PC-3 (cell line): Measurements from ENCODE around the gene IQCN. TPM values are rescaled to one million over a fixed set of nuclear protein-coding genes. Genes with fewer than 3 reads are reported as not detected.

Source experiments
- ATAC-seq: fragments of 200-7000 bp; cut with Tn5 transposase; 2 replicates; pipeline ENCODE4 v1.9.1; 2020; ENCODE audit warnings: mild to moderate bottlenecking, moderate library complexity
- BruUV-seq: library from RNA; stranded (reverse); fragments of 400-500 nt; replicated peaks from 2 replicates; lab custom pipeline; 2021; lab: Mats Ljungman, UMichigan
- CTCF ChIA-PET: fragments of 300-600 bp; sonication (Branson Sonifier 250); formaldehyde crosslinking; loops from one replicate; lab custom pipeline; 2022; ENCODE audit warnings: antibody characterized with exemption; lab: Charles Lee
- POLR2A ChIA-PET: fragments of 300-600 bp; sonication (Branson Sonifier 250); formaldehyde crosslinking; loops from one replicate; lab custom pipeline; 2022; ENCODE audit warnings: antibody characterized with exemption; ENCODE audit not compliant: unreplicated experiment; lab: Charles Lee
- DNase-seq: peaks from one replicate; pipeline ENCODE4 v3.0.0-alpha.2; 2015
- H2AFZ ChIP-seq: fragments of 300-600 bp; sonication (generic); 2 replicates; pipeline ENCODE4 v1.6.0; 2016; ENCODE audit warnings: antibody characterized with exemption, low read length
- H3F3A ChIP-seq: fragments of 300-600 bp; sonication (generic); one replicate; pipeline ENCODE4 v1.6.0; 2017; ENCODE audit warnings: antibody characterized with exemption, low read length, control low read depth, mild to moderate bottlenecking; ENCODE audit not compliant: unreplicated experiment
- H3K27ac ChIP-seq: fragments of 300-600 bp; sonication (generic); 2 replicates; pipeline ENCODE4 v1.5.1; 2016; ENCODE audit warnings: mild to moderate bottlenecking, low read length
- H3K27me3 ChIP-seq: fragments of 300-600 bp; sonication (generic); 2 replicates; pipeline ENCODE4 v1.6.1; 2016; ENCODE audit warnings: low read length, mixed read lengths
- H3K36me3 ChIP-seq: fragments of 300-600 bp; sonication (generic); 2 replicates; pipeline ENCODE4 v1.6.1; 2016; ENCODE audit warnings: low read depth, mixed run types, low read length, mixed read lengths
- H3K4me1 ChIP-seq: fragments of 300-600 bp; sonication (generic); 2 replicates; pipeline ENCODE4 v1.5.1; 2016; ENCODE audit warnings: low read length; ENCODE audit not compliant: insufficient read depth
- H3K4me2 ChIP-seq: fragments of 300-600 bp; sonication (generic); 2 replicates; pipeline ENCODE4 v1.6.0; 2016; ENCODE audit warnings: low read length
- H3K4me3 ChIP-seq: fragments of 300-600 bp; sonication (generic); 2 replicates; pipeline ENCODE4 v1.5.1; 2016; ENCODE audit warnings: mild to moderate bottlenecking, low read length, mixed read lengths
- H3K79me2 ChIP-seq: fragments of 300-600 bp; sonication (generic); 2 replicates; pipeline ENCODE4 v1.6.1; 2017; ENCODE audit warnings: low read length, mixed read lengths
- H3K9ac ChIP-seq: fragments of 300-600 bp; sonication (generic); 2 replicates; pipeline ENCODE4 v1.6.0; 2016; ENCODE audit warnings: mild to moderate bottlenecking, low read length
- H3K9me2 ChIP-seq: fragments of 300-600 bp; sonication (generic); replicated peaks from 2 replicates; pipeline ENCODE4 v1.6.1; 2016; ENCODE audit warnings: mixed run types, low read length, mixed read lengths
- H3K9me3 ChIP-seq: fragments of 300-600 bp; sonication (generic); 2 replicates; pipeline ENCODE4 v1.6.1; 2016; ENCODE audit warnings: low read length, mixed read lengths
- H4K20me1 ChIP-seq: fragments of 300-600 bp; sonication (generic); 2 replicates; pipeline ENCODE4 v1.6.1; 2016; ENCODE audit warnings: low read length, mixed read lengths
- EZH2 ChIP-seq: fragments of 300-600 bp; sonication (generic); IDR thresholded peaks from one replicate; pipeline ENCODE4 v1.6.1; 2017; ENCODE audit warnings: antibody characterized with exemption, mild to moderate bottlenecking, low read length; ENCODE audit not compliant: unreplicated experiment
- EZH2phosphoT487 ChIP-seq: fragments of 300-600 bp; sonication (generic); IDR thresholded peaks from 2 replicates; pipeline ENCODE4 v1.6.1; 2018; ENCODE audit warnings: mild to moderate bottlenecking, antibody characterized with exemption, low read length, borderline replicate concordance
- intact Hi-C: fragments of 100-400 bp; cut with micrococcal nuclease; formaldehyde crosslinking; loops from 2 replicates; pipeline ENCODE4 v1.9.0; 2023
- total RNA-seq: library from RNA; depleted of rRNA; stranded (reverse); fragments of >200 nt; gene quantifications from 2 replicates; pipeline ENCODE4 v1.2.3, GENCODE V29; 2014
- TF ChIP-seq, protein P1 (sequence below): fragments of 300-600 bp; sonication (generic); conservative IDR thresholded peaks from 2 replicates; pipeline ENCODE4 v1.5.1; 2017; ENCODE audit warnings: antibody characterized with exemption, low read depth, mild to moderate bottlenecking, low read length

Gene IQCN
- total RNA-seq, 1 experiment from 2014 or later = 0.33 TPM

DNA sequence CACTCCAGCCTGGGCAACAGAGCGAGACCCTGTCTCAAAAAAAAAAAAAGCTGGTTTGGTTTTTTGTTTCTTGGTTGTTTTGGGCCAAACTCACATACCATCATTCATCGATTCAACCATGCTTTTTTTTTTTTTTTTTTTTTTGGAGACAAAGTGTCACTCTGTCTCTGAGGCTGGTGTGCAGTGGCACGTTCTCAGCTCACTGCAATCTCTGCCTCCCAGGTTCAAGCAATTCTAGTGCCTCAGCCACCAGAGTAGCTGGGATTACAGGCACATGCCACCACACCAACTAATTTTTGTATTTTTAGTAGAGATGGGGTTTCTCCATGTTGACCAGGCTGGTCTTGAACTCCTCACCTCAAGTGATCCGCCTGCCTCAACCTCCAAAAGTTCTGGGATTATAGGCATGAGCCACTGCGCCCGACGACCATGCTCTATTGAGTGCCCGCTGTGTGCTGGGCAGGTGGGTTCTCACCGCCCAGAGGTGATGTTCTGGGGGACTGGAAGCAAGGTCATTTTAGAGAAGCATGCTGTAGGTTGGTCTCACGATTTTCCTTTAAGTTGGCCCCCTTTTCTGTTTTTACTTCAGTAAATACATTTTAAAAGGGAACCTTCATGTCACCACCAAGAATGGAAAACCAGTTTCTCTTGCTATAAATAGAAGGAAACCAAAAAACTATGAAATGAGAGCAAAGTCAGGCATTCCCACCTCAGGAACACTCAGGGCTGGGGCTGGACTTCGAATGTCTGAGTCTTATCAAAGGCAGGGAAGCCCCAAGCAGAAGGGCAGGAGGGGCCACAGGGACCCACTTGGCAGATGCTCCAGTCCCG, 15.4 kb upstream of the IQCN start:
- no peaks in the 10 kb centered on the region for H3F3A ChIP-seq
- intact Hi-C loops = no loop called here
- H3K4me3 ChIP-seq = no peak overlapping the region
- ATAC-seq (no peak), DNase-seq (no peak)
- CTCF ChIA-PET = no interaction called here
- H3K27me3 ChIP-seq = no peaks in the 10 kb centered on the region
- H3K27ac ChIP-seq = no peak overlapping the region
- H3K9ac ChIP-seq = no peak overlapping the region
- H3K36me3 ChIP-seq = no peaks in the 10 kb centered on the region
- peaks cover 17% of the 10 kb centered on the region for H3K4me1 ChIP-seq
- POLR2A ChIA-PET = interaction anchor here (0.7 kb wide), 1 partner anchor 216 kb away, joined by 4 read pairs; no protein-coding TSS in a partner anchor
- H3K9me2 ChIP-seq = no peaks in the 10 kb centered on the region
- H3K4me2 ChIP-seq = no peak overlapping the region
- no peaks in the 10 kb centered on the region for H4K20me1 ChIP-seq
- H3K9me3 ChIP-seq = no peaks in the 10 kb centered on the region
- no peaks in the 10 kb centered on the region for H3K79me2 ChIP-seq
- no peak overlapping the region for H2AFZ ChIP-seq
- no TSS peak for BruUV-seq
- TF ChIP-seq EZH2 (no peak), EZH2phosphoT487 (no peak)
- TF ChIP-seq, protein P1, sequence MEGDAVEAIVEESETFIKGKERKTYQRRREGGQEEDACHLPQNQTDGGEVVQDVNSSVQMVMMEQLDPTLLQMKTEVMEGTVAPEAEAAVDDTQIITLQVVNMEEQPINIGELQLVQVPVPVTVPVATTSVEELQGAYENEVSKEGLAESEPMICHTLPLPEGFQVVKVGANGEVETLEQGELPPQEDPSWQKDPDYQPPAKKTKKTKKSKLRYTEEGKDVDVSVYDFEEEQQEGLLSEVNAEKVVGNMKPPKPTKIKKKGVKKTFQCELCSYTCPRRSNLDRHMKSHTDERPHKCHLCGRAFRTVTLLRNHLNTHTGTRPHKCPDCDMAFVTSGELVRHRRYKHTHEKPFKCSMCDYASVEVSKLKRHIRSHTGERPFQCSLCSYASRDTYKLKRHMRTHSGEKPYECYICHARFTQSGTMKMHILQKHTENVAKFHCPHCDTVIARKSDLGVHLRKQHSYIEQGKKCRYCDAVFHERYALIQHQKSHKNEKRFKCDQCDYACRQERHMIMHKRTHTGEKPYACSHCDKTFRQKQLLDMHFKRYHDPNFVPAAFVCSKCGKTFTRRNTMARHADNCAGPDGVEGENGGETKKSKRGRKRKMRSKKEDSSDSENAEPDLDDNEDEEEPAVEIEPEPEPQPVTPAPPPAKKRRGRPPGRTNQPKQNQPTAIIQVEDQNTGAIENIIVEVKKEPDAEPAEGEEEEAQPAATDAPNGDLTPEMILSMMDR = no peak

DNA sequence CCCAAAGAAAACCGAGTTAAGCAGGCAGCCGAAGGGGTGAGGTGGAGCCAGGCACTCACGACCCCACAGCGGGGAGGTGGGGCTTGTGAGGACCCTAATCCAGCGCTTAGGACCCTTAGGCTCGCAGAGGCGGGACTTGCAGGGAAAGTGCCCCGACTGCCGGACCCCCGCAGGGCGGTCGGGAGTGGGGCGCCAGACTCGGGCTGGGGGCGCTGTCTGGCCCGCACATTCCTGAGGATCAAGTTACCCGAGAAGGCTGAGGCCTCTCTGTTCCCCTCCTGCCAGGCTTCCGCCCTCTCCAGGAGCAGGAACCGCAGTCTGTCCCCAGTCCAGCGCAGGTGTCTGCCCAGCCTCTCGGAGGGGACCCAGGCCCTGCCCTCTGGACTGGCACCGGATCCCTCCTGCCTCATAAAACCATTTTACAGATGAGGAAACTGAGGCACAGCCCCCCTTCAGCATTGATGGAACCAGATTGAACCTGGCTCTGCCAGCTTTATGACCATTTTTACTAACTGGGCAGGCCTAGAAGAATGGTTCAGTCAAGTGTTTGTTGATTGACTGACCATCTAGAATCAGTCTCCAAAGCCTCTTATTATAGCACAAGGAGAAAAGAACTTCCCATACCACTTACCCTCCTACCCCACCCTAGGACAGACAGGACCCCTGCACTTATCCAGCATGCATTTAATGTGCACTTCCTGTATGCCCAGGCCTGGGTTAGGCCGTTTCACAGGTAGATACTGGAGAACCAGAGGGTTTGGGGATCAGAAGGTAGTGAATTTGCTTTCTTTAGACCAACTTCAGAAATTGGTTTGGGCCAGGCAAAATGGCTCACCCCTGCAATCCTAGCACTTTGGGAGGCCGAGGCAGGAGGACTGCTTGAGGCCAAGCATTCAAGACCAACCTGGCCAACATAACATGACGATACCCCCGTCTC, 13.9 kb upstream of the IQCN start:
- H3K9me2 ChIP-seq = no peaks in the 10 kb centered on the region
- ATAC-seq = no peak
- CTCF ChIA-PET = no interaction called here

More for the DNA sequence above, 13.9 kb upstream of the IQCN start:
- Histone ChIP-seq H3K79me2 (no peaks in the 10 kb centered on the region), H3K4me3 (no peak overlapping the region), H3K36me3 (no peaks in the 10 kb centered on the region), H3K9me3 (no peaks in the 10 kb centered on the region), H3F3A (no peaks in the 10 kb centered on the region), H3K4me2 (no peak overlapping the region), H3K4me1 (peaks cover 15% of the 10 kb centered on the region), H3K27ac (no peak overlapping the region), H2AFZ (no peak overlapping the region), H3K27me3 (no peaks in the 10 kb centered on the region), H4K20me1 (no peaks in the 10 kb centered on the region), H3K9ac (no peak overlapping the region)
- TF ChIP-seq, protein P1 = no peak
- POLR2A ChIA-PET = no interaction called here
- no peak for DNase-seq
- intact Hi-C loops = no loop called here
- no TSS peak for BruUV-seq
